Measurements from ENCODE around the gene TNS1.

TNS1 gene

GRCh38 chr2:217909156-217909820, 93.5 kb downstream of the TNS1 start:
- H3K4me3 ChIP-seq (replicated peaks; ENCODE audit: insufficient read depth, low read length) = no peak overlapping the region
- H3K27ac ChIP-seq (replicated peaks) = no peak overlapping the region
- TF ChIP-seq POLR2AphosphoS5 (IDR thresholded peaks at IDR 0.05; ENCODE audit: low read depth) = no peak
- H3K27me3 ChIP-seq (ENCODE audit: insufficient read depth, poor library complexity, severe bottlenecking) = peaks cover 12% of the 10 kb centered on the region
- no peak for DNase-seq (ENCODE audit: low read depth in 1 of 2, low spot score in 1 of 2)

GRCh38 chr2:217908544-217908943, 94.3 kb downstream of the TNS1 start:
- TF ChIP-seq GABPA (IDR thresholded peaks at IDR 0.05; ENCODE audit: low read depth) (no peak), POLR2AphosphoS5 (IDR thresholded peaks at IDR 0.05; ENCODE audit: low read depth) (no peak), SPI1 (IDR thresholded peaks at IDR 0.05; ENCODE audit: borderline replicate concordance, low read depth) (no peak), CTCF (IDR thresholded peaks at IDR 0.05; ENCODE audit: insufficient read depth, low read length) (no peak)
- TF ChIP-seq, protein P1, sequence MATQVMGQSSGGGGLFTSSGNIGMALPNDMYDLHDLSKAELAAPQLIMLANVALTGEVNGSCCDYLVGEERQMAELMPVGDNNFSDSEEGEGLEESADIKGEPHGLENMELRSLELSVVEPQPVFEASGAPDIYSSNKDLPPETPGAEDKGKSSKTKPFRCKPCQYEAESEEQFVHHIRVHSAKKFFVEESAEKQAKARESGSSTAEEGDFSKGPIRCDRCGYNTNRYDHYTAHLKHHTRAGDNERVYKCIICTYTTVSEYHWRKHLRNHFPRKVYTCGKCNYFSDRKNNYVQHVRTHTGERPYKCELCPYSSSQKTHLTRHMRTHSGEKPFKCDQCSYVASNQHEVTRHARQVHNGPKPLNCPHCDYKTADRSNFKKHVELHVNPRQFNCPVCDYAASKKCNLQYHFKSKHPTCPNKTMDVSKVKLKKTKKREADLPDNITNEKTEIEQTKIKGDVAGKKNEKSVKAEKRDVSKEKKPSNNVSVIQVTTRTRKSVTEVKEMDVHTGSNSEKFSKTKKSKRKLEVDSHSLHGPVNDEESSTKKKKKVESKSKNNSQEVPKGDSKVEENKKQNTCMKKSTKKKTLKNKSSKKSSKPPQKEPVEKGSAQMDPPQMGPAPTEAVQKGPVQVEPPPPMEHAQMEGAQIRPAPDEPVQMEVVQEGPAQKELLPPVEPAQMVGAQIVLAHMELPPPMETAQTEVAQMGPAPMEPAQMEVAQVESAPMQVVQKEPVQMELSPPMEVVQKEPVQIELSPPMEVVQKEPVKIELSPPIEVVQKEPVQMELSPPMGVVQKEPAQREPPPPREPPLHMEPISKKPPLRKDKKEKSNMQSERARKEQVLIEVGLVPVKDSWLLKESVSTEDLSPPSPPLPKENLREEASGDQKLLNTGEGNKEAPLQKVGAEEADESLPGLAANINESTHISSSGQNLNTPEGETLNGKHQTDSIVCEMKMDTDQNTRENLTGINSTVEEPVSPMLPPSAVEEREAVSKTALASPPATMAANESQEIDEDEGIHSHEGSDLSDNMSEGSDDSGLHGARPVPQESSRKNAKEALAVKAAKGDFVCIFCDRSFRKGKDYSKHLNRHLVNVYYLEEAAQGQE (IDR thresholded peaks at IDR 0.05; ENCODE audit: insufficient replicate concordance, low read depth) = no peak
- Histone ChIP-seq H3K27ac (replicated peaks) (no peak overlapping the region), H3K27me3 (ENCODE audit: insufficient read depth, poor library complexity, severe bottlenecking) (peaks cover 12% of the 10 kb centered on the region), H3K4me3 (replicated peaks; ENCODE audit: insufficient read depth, low read length) (no peak overlapping the region)
- no peak for DNase-seq (ENCODE audit: low read depth in 1 of 2, low spot score in 1 of 2)

DNA sequence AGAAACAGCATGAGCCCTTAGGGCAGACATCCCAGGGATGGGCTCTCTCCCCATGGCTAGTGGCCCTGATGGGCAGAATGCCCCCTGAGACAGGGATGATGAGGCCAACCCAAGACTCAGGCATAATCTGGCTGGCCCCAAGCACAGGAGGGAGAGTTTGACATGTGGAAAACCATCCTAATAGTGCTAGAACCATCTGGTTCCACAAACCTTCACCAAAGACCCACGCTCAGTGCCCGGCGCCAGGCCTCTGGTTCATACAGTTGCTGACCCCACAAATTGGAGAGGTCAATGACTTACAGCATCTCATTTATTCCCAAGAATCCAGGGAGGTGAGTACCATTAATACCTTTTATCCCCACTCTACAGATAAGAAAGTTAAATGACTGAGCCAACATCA, 95.5 kb downstream of the TNS1 start:
- Histone ChIP-seq H3K27me3 (ENCODE audit: insufficient read depth, poor library complexity, severe bottlenecking) (peaks cover 12% of the 10 kb centered on the region), H3K27ac (replicated peaks) (no peak overlapping the region)
- TF ChIP-seq POLR2AphosphoS5 (IDR thresholded peaks at IDR 0.05; ENCODE audit: low read depth) = no peak
- no peak for TF ChIP-seq CTCF (IDR thresholded peaks at IDR 0.05; ENCODE audit: insufficient read depth, low read length)
- no peak for TF ChIP-seq GABPA (IDR thresholded peaks at IDR 0.05; ENCODE audit: low read depth)
- TF ChIP-seq, protein P1 (IDR thresholded peaks at IDR 0.05; ENCODE audit: insufficient replicate concordance, low read depth) = no peak
- TF ChIP-seq SPI1 (IDR thresholded peaks at IDR 0.05; ENCODE audit: borderline replicate concordance, low read depth) = no peak

DNA sequence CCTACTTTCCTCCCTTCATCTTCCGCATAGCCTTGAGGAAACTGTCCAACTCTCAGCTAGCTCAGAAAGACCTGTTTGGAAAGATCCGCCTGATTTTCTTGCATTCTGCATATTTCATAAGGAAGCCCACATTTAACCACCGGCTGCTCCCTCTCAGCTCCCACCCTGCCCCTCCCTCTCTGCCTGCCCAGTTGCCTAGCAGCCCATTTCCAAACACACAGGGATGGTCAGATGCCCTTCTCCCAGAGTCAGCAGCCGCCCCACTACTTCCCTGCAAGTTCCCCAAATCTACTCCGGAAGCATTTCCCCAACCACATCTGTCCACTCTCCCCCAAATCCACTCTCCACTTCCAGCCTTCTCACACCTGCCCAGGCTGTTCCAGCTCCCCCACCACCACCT, 96.0 kb downstream of the TNS1 start:
- Histone ChIP-seq H3K4me3 (replicated peaks; ENCODE audit: insufficient read depth, low read length) (no peak overlapping the region), H3K27ac (replicated peaks) (no peak overlapping the region), H3K27me3 (ENCODE audit: insufficient read depth, poor library complexity, severe bottlenecking) (peaks cover 9% of the 10 kb centered on the region)
- TF ChIP-seq POLR2AphosphoS5 (IDR thresholded peaks at IDR 0.05; ENCODE audit: low read depth) (no peak), SPI1 (IDR thresholded peaks at IDR 0.05; ENCODE audit: borderline replicate concordance, low read depth) (no peak), CTCF (IDR thresholded peaks at IDR 0.05; ENCODE audit: insufficient read depth, low read length) (no peak), GABPA (IDR thresholded peaks at IDR 0.05; ENCODE audit: low read depth) (no peak)
- TF ChIP-seq, protein P1 (IDR thresholded peaks at IDR 0.05; ENCODE audit: insufficient replicate concordance, low read depth) = no peak
- DNase-seq (ENCODE audit: low read depth in 1 of 2, low spot score in 1 of 2) = no peak

More for the DNA sequence above, 95.5 kb downstream of the TNS1 start:
- no peak for DNase-seq (ENCODE audit: low read depth in 1 of 2, low spot score in 1 of 2)
- H3K4me3 ChIP-seq (replicated peaks; ENCODE audit: insufficient read depth, low read length) = no peak overlapping the region
